KMS-11 (cell line): ENCODE data around the gene ABCC4.

Source experiments
- H2AFZ ChIP-seq: fragments of 200-600 bp; sonication (generic); 2 replicates; pipeline ENCODE4 v1.6.1; 2016; ENCODE audit warnings: antibody characterized with exemption, mixed run types, low read depth
- H3K27ac ChIP-seq: fragments of 200-600 bp; sonication (generic); 2 replicates; pipeline ENCODE4 v1.6.1; 2016; ENCODE audit warnings: mild to moderate bottlenecking, mixed run types
- H3K27me3 ChIP-seq: fragments of 200-600 bp; sonication (generic); 2 replicates; pipeline ENCODE4 v1.6.1; 2017; ENCODE audit warnings: mild to moderate bottlenecking, low read depth, mixed run types, moderate library complexity; ENCODE audit not compliant: insufficient read depth
- H3K36me3 ChIP-seq: fragments of 200-600 bp; sonication (generic); 2 replicates; pipeline ENCODE4 v1.6.1; 2017; ENCODE audit warnings: mild to moderate bottlenecking, mixed run types; ENCODE audit not compliant: insufficient read depth
- H3K4me1 ChIP-seq: fragments of 200-600 bp; sonication (generic); 2 replicates; pipeline ENCODE4 v1.6.1; 2016; ENCODE audit warnings: mild to moderate bottlenecking, low read depth, mixed run types; ENCODE audit not compliant: poor library complexity, severe bottlenecking
- H3K4me2 ChIP-seq: fragments of 200-600 bp; sonication (generic); 2 replicates; pipeline ENCODE4 v1.7.0; 2016; ENCODE audit warnings: mild to moderate bottlenecking, mixed run types
- H3K4me3 ChIP-seq: fragments of 200-600 bp; sonication (generic); IDR thresholded peaks from 2 replicates; pipeline ENCODE4 v1.6.1; 2017; ENCODE audit warnings: low read depth, low read length, mixed read lengths; ENCODE audit not compliant: insufficient read depth
- H3K79me2 ChIP-seq: fragments of 200-600 bp; sonication (generic); 2 replicates; pipeline ENCODE4 v1.6.1; 2016; ENCODE audit warnings: low read depth, mixed run types; ENCODE audit not compliant: insufficient read depth
- H3K9ac ChIP-seq: fragments of 200-600 bp; sonication (generic); 2 replicates; pipeline ENCODE4 v1.6.1; 2016; ENCODE audit warnings: mild to moderate bottlenecking, mixed run types
- H4K20me1 ChIP-seq: fragments of 200-600 bp; sonication (generic); 2 replicates; pipeline ENCODE4 v1.6.1; 2016; ENCODE audit warnings: mild to moderate bottlenecking, mixed run types; ENCODE audit not compliant: insufficient read depth
- TF ChIP-seq, protein P1 (sequence below): fragments of 200-600 bp; sonication (generic); conservative IDR thresholded peaks from 2 replicates; pipeline ENCODE4 v1.6.1; 2017; ENCODE audit warnings: low read depth, mild to moderate bottlenecking, antibody characterized with exemption, low read length, moderate library complexity, mixed read lengths

The ABCC4 gene

DNA sequence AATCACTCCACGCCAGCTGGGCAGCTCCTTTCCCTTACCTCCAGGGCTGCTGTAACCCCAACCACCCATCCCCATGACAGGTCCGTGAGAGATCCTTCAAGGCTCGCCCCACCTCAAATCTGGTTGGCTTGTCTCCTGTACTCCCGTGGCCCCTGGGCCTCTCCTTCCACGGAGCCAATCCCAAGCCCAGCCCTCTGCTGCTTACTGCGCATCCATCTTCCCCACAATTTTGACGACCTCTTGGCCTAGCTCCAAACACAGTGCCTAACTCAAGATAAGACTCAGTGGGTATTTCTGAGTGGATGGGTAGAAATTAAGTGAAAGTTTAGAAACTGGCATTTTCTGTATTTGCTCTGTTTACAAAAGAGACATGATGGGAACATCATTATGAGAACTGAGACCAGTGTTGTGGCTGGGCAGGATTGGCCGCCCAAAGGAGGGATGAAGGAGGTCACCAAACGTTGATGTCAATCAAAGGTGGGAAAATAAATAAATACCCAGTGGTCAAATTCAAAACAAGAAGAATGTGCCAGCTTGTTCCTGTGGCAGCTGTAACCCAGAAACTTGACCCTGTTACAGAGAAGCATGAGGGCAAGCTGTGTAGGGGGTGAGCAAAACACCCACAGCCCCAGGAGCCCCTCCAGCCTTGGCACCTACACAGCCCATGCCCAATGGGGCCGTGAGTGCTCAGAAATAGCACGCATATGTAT is 162.2 kb downstream of the ABCC4 start:
- H3K79me2 ChIP-seq = no peaks in the 10 kb centered on the region
- H3K4me2 ChIP-seq = no peak overlapping the region
- H3K4me1 ChIP-seq = no peaks in the 10 kb centered on the region
- no peak overlapping the region for H3K4me3 ChIP-seq
- H4K20me1 ChIP-seq = no peaks in the 10 kb centered on the region
- TF ChIP-seq, protein P1, sequence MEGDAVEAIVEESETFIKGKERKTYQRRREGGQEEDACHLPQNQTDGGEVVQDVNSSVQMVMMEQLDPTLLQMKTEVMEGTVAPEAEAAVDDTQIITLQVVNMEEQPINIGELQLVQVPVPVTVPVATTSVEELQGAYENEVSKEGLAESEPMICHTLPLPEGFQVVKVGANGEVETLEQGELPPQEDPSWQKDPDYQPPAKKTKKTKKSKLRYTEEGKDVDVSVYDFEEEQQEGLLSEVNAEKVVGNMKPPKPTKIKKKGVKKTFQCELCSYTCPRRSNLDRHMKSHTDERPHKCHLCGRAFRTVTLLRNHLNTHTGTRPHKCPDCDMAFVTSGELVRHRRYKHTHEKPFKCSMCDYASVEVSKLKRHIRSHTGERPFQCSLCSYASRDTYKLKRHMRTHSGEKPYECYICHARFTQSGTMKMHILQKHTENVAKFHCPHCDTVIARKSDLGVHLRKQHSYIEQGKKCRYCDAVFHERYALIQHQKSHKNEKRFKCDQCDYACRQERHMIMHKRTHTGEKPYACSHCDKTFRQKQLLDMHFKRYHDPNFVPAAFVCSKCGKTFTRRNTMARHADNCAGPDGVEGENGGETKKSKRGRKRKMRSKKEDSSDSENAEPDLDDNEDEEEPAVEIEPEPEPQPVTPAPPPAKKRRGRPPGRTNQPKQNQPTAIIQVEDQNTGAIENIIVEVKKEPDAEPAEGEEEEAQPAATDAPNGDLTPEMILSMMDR = no peak
- H2AFZ ChIP-seq = no peak overlapping the region
- no peak overlapping the region for H3K9ac ChIP-seq
- H3K27me3 ChIP-seq = no peaks in the 10 kb centered on the region
- no peak overlapping the region for H3K27ac ChIP-seq
- no peaks in the 10 kb centered on the region for H3K36me3 ChIP-seq

DNA sequence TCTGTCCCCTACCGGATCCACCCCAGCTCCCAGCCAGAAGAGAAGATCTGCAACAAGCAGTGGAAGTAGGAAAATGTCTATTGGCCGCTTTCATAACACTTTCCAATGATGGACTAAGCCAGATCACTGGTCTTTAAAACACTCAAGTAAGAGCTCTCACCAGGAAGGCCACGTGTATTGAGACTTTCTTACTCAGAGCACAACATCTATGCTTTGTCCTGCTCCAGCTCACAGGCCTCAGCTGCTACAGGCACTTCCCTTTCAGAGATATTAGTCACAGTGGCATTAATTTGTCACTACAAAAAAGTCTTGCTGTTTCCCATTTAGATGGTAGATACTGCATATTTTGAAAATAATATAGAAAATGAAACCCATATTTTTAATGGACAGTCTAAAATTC is 164.2 kb downstream of the ABCC4 start:
- no peaks in the 10 kb centered on the region for H3K4me1 ChIP-seq
- H2AFZ ChIP-seq = no peak overlapping the region
- no peaks in the 10 kb centered on the region for H4K20me1 ChIP-seq
- H3K36me3 ChIP-seq = no peaks in the 10 kb centered on the region
- no peak overlapping the region for H3K27ac ChIP-seq
- TF ChIP-seq, protein P1 = no peak
- H3K4me2 ChIP-seq = no peak overlapping the region
- H3K4me3 ChIP-seq = no peak overlapping the region
- no peaks in the 10 kb centered on the region for H3K27me3 ChIP-seq
- no peak overlapping the region for H3K9ac ChIP-seq
- H3K79me2 ChIP-seq = no peaks in the 10 kb centered on the region

DNA sequence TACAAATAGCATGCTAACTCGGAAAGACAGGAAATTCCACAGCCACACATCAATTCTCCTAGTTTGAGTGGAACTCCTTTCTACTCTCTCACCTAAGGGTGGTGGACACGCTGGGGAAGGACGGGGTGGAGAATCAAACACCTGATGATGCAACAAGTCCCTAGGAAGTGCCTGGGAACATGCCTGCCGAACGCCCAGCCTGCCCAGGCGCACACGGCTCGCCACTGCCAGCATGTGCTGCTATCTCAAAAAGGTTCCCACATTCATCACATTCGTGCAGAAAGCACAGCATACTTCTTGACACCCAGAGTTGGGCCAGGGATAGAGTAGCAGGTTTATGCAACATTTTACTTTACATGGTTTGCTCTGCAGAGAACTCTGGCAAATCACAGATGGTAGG is 164.6 kb downstream of the ABCC4 start:
- no peaks in the 10 kb centered on the region for H3K36me3 ChIP-seq
- no peak overlapping the region for H3K4me2 ChIP-seq
- no peaks in the 10 kb centered on the region for H4K20me1 ChIP-seq
- no peaks in the 10 kb centered on the region for H3K79me2 ChIP-seq
- no peak overlapping the region for H3K27ac ChIP-seq
- H3K27me3 ChIP-seq = no peaks in the 10 kb centered on the region
- no peak overlapping the region for H3K4me3 ChIP-seq
- H3K4me1 ChIP-seq = no peaks in the 10 kb centered on the region
- H2AFZ ChIP-seq = no peak overlapping the region
- TF ChIP-seq, protein P1 = no peak
- no peak overlapping the region for H3K9ac ChIP-seq

DNA sequence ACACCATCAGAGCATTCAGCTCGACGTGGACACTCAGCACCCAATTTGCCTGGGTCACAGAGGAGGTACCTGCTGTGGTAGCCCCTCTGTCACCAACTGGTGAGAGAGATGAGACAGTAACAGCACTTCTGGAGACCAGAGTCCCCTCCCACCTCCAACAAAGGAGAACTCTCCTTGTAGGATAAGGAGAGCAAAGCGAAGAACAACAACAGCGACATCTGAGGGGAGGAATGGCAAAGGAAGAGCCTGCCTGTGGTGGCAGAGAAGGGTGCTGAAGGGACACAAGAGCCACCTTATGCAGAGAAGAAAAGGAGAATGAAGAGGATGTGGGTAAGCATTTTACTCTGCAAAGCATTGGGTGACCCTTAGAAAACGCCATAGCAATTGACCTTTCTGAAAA is 167.8 kb downstream of the ABCC4 start:
- Histone ChIP-seq H3K27me3 (no peaks in the 10 kb centered on the region), H3K9ac (no peak overlapping the region), H3K27ac (no peak overlapping the region), H4K20me1 (no peaks in the 10 kb centered on the region), H3K36me3 (no peaks in the 10 kb centered on the region), H3K4me1 (no peaks in the 10 kb centered on the region), H3K4me3 (no peak overlapping the region), H3K79me2 (no peaks in the 10 kb centered on the region), H2AFZ (no peak overlapping the region), H3K4me2 (no peak overlapping the region)
- TF ChIP-seq, protein P1 = no peak
